ENCODE measurements around the gene CRABP2.

The CRABP2 gene

DNA sequence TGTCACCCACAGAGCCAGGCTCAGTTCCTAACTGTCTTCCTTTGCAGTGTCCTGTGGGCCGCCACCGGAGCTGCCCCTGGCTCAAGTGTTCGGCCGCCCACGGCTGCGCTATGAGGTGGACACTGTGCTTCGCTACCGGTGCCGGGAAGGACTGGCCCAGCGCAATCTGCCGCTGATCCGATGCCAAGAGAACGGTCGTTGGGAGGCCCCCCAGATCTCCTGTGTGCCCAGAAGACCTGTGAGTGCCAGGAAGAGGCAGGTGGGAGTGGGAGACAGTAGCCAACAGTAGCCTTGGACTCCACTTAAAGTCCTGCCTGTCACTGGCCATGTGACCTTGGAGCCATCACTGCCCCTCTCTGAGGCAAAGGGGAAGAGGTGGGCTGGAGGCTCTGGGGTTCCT lies 46.9 kb downstream of the CRABP2 start:
- TF ChIP-seq, protein P1, sequence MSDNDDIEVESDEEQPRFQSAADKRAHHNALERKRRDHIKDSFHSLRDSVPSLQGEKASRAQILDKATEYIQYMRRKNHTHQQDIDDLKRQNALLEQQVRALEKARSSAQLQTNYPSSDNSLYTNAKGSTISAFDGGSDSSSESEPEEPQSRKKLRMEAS (IDR thresholded peaks at IDR 0.05; ENCODE audit: low read depth, low read length): no peak
- TF ChIP-seq MYC (IDR thresholded peaks at IDR 0.05; ENCODE audit: low read depth, low read length): no peak
- no peak for TF ChIP-seq POLR2A (IDR thresholded peaks at IDR 0.05; ENCODE audit: extremely low read depth, insufficient read length)
- TF ChIP-seq, protein P2, sequence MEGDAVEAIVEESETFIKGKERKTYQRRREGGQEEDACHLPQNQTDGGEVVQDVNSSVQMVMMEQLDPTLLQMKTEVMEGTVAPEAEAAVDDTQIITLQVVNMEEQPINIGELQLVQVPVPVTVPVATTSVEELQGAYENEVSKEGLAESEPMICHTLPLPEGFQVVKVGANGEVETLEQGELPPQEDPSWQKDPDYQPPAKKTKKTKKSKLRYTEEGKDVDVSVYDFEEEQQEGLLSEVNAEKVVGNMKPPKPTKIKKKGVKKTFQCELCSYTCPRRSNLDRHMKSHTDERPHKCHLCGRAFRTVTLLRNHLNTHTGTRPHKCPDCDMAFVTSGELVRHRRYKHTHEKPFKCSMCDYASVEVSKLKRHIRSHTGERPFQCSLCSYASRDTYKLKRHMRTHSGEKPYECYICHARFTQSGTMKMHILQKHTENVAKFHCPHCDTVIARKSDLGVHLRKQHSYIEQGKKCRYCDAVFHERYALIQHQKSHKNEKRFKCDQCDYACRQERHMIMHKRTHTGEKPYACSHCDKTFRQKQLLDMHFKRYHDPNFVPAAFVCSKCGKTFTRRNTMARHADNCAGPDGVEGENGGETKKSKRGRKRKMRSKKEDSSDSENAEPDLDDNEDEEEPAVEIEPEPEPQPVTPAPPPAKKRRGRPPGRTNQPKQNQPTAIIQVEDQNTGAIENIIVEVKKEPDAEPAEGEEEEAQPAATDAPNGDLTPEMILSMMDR (IDR thresholded peaks at IDR 0.05; ENCODE audit: low read depth, low read length): no peak
- DNase-seq (ENCODE audit: low read depth): no peak
- H3K4me3 ChIP-seq (ENCODE audit: low read depth, low read length): no peak overlapping the region

DNA sequence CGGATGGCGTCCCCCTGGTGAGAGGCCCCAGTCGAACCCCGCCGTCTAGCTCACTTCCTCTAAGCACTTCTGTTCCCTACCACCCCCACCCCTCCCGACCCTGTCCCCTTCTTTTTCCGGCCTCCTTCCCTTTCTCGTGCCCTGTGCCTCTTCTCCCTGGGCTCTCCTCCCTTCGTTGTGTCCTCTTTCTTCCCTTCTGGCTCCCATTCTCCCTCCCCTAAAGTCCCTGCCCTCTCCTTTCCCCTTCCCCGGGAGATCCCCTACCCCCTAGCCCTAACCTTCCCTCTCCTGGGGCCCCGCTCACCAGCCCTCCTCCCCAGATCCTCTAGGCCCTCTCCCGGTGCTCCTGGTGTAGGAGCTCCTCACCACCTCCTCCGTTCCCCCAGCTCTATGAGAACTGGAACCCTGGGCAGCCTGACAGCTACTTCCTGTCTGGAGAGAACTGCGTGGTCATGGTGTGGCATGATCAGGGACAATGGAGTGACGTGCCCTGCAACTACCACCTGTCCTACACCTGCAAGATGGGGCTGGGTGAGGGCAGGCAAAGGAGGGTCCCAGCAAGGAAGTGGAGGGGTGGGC lies 47.6 kb downstream of the CRABP2 start:
- TF ChIP-seq, protein P1 (IDR thresholded peaks at IDR 0.05; ENCODE audit: low read depth, low read length): no peak
- TF ChIP-seq MYC (IDR thresholded peaks at IDR 0.05; ENCODE audit: low read depth, low read length) (no peak), POLR2A (IDR thresholded peaks at IDR 0.05; ENCODE audit: extremely low read depth, insufficient read length) (no peak)
- TF ChIP-seq, protein P2 (IDR thresholded peaks at IDR 0.05; ENCODE audit: low read depth, low read length): no peak
- no peak overlapping the region for H3K4me3 ChIP-seq (ENCODE audit: low read depth, low read length)
- no peak for DNase-seq (ENCODE audit: low read depth)

DNA sequence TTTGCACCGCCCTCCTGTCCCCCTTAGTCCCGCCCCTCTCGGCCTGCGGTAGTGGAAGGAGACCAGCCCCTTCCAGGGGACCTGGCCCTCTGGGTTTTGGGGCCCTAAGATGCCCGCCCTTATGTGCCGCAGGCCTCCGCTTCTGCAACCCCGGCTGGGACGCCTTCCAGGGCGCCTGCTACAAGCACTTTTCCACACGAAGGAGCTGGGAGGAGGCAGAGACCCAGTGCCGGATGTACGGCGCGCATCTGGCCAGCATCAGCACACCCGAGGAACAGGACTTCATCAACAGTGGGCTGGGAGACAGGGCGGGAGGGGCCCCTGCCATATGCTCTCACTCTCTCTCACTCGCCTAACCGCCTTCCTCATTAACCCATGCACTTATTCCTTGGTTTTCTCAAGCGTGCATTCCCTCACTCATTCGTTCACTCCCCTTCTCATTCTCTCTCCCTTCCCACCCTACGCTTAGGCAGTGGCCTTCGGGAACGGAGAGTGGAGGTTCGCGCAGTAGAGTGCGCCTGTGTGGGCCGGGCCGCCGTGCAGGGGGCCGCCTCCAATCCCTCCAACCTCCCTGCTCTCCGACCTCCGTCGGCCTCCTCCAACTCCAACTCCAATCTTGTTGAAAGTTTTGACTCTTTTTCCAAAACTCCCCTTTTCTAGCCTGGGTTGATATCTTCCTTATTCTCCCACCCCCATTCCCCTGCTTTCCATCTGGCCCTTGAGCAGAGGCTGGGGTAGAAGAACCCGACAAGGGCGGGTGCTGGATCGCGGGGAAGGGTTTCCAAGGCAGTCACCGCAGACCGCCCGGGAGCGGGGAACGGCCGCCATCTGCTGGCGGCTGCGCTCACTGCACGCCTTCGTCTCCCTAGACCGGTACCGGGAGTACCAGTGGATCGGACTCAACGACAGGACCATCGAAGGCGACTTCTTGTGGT lies 48.3 kb downstream of the CRABP2 start:
- H3K4me3 ChIP-seq (ENCODE audit: low read depth, low read length): no peak overlapping the region
- DNase-seq (ENCODE audit: low read depth): peak; percentile 55
- no peak for TF ChIP-seq MYC (IDR thresholded peaks at IDR 0.05; ENCODE audit: low read depth, low read length)
- TF ChIP-seq, protein P1 (IDR thresholded peaks at IDR 0.05; ENCODE audit: low read depth, low read length): peak; percentile 39; the same call in 1 of the 2 replicates
- TF ChIP-seq, protein P2 (IDR thresholded peaks at IDR 0.05; ENCODE audit: low read depth, low read length): peak; percentile 86

DNA sequence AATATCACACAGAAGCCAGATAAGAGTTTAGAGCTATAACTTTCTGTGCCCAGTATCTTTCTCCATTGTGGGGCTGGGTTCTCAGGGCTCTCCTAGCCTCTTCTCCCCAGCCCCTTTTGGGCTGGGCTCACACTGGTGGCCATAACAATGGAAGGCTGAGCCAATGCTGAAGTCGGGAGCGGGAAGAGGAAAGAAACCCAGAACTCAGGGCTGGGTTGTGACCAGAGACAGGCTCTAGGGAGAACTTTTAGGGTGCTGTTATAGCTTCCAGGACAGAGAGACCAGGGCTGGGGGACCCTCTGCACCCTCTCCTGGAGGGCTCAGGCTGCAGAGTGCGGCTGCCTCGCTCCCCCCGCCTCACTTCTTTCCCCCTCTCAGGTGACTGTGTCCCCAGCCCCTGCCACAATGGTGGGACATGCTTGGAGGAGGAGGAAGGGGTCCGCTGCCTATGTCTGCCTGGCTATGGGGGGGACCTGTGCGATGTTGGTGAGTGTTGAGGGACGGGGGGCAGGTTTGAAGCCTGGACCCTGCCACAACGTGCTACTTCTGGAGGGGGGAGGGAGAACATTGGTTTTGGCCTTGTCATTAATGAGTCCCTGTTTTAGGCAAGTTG lies 49.4 kb downstream of the CRABP2 start:
- no peak for DNase-seq (ENCODE audit: low read depth)
- no peak overlapping the region for H3K4me3 ChIP-seq (ENCODE audit: low read depth, low read length)
- TF ChIP-seq, protein P1 (IDR thresholded peaks at IDR 0.05; ENCODE audit: low read depth, low read length): no peak
- no peak for TF ChIP-seq MYC (IDR thresholded peaks at IDR 0.05; ENCODE audit: low read depth, low read length)
- TF ChIP-seq, protein P2 (IDR thresholded peaks at IDR 0.05; ENCODE audit: low read depth, low read length): no peak
- TF ChIP-seq POLR2A (IDR thresholded peaks at IDR 0.05; ENCODE audit: extremely low read depth, insufficient read length): no peak

DNA sequence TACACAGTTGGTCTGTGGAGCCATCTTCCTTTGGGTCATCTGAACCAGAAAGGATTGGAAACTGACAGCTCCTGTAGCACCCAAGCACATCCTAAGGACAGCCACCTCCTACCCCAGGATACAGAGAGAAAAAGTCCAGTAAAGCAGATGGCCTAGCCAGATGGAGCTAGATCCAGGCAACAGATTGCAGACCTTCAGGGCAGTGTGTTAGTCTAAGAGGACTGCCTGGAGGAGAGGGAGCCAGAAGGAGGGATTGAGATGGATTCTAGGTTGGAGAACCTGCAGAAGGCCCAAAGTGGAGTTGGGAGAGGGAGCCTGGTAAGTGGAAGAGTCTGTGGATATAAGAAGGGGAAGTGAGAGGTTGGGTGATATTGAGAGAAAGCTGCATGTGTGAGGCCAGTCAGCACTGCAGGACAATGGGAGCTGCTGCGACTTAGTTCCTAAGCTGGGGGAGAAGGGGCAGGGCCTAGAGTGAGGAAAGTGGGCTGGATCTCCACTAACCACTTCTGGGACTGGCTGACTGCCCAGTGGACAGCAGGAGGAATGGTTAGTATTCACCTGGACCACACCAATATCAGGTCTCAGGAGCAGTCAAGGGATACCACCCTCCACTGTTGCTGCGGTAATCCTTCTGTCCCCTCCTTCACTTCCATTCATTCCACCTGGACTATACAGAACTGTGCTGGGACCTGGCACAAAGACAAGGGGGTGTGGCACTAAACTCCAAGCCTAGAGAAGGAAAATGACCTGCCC lies 50.1 kb downstream of the CRABP2 start:
- H3K4me3 ChIP-seq (ENCODE audit: low read depth, low read length): no peak overlapping the region
- no peak for DNase-seq (ENCODE audit: low read depth)
- TF ChIP-seq, protein P2 (IDR thresholded peaks at IDR 0.05; ENCODE audit: low read depth, low read length): no peak
- TF ChIP-seq, protein P1 (IDR thresholded peaks at IDR 0.05; ENCODE audit: low read depth, low read length): no peak
- TF ChIP-seq MYC (IDR thresholded peaks at IDR 0.05; ENCODE audit: low read depth, low read length): no peak
- TF ChIP-seq POLR2A (IDR thresholded peaks at IDR 0.05; ENCODE audit: extremely low read depth, insufficient read length): no peak
